K562 (cell line): ENCODE results near the gene CHD5. TPM values are rescaled to one million over a fixed set of nuclear protein-coding genes. Genes with fewer than 3 reads are reported as not detected.

ENCODE experiments used
- ATF2 ChIP-seq: sonication (generic); formaldehyde crosslinking; IDR thresholded peaks from 2 replicates; pipeline ENCODE4 v1.8.1; 2022; ENCODE audit warnings: missing genetic modification reagents
- BHLHE40 ChIP-seq: IDR thresholded peaks from 2 replicates; pipeline ENCODE4 v1.6.1; 2011; ENCODE audit warnings: low read length, improper control_type of control experiment
- CBFA2T2 ChIP-seq: fragments of 450-650 bp; conservative IDR thresholded peaks from 2 replicates; pipeline ENCODE4 v1.6.1; 2017; ENCODE audit warnings: mild to moderate bottlenecking
- CHD4 ChIP-seq: fragments of 200-600 bp; sonication (generic); IDR thresholded peaks from 3 replicates; pipeline ENCODE4 v1.6.1; 2012; ENCODE audit warnings: low read depth, mild to moderate bottlenecking, mixed read lengths, low read length, inconsistent platforms; ENCODE audit not compliant: insufficient read depth, insufficient replicate concordance, poor library complexity, severe bottlenecking
- DACH1 ChIP-seq: fragments of 450-650 bp; IDR thresholded peaks from 2 replicates; pipeline ENCODE4 v1.6.1; 2018; ENCODE audit not compliant: partially characterized antibody
- DDX20 ChIP-seq: fragments of 450-650 bp; IDR thresholded peaks from 2 replicates; pipeline ENCODE4 v1.6.1; 2016; ENCODE audit warnings: missing genetic modification characterization, low read depth, mild to moderate bottlenecking, missing compliant biosample characterization, moderate library complexity
- ESRRA ChIP-seq: fragments of 450-650 bp; IDR thresholded peaks from 2 replicates; pipeline ENCODE4 v1.6.1; 2014; ENCODE audit warnings: low read depth, mild to moderate bottlenecking, moderate library complexity, borderline replicate concordance
- EWSR1 ChIP-seq: fragments of 450-650 bp; IDR thresholded peaks from 2 replicates; pipeline ENCODE4 v1.6.1; 2018; ENCODE audit warnings: borderline replicate concordance, mild to moderate bottlenecking, low read depth, moderate library complexity; ENCODE audit not compliant: partially characterized antibody
- GATAD2A ChIP-seq: fragments of 450-650 bp; IDR thresholded peaks from 2 replicates; pipeline ENCODE4 v1.6.1; 2017
- HDAC2 ChIP-seq: fragments of 450-650 bp; IDR thresholded peaks from 2 replicates; pipeline ENCODE4 v1.6.1; 2016; ENCODE audit warnings: mild to moderate bottlenecking
- HNRNPUL1 ChIP-seq: fragments of 200-400 bp; formaldehyde crosslinking; IDR thresholded peaks from 2 replicates; pipeline ENCODE4 v1.6.1; 2017; ENCODE audit warnings: low read length
- JUND ChIP-seq, 2 experiments: IDR thresholded peaks; 2 replicates in 1 of 2; 3 replicates in 1 of 2; pipeline ENCODE4 v1.6.1; 2011; ENCODE audit warnings: borderline replicate concordance in 2 of 2, low read depth in 2 of 2, low read length in 2 of 2, improper control_type of control experiment in 1 of 2, missing biosample characterization in 1 of 2, missing genetic modification characterization in 1 of 2, missing genetic modification reagents in 1 of 2
- MEF2A ChIP-seq: IDR thresholded peaks from 2 replicates; pipeline ENCODE4 v1.6.1; 2011; ENCODE audit warnings: low read depth, mild to moderate bottlenecking, low read length, moderate library complexity; ENCODE audit not compliant: control insufficient read depth
- MLX ChIP-seq, 2 experiments: fragments of 450-650 bp in 1 of 2; sonication (generic) in 1 of 2; formaldehyde crosslinking; conservative IDR thresholded peaks; 2 replicates each; pipeline versions ENCODE4 v1.4.0 to v1.8.1; 2020 to 2022; ENCODE audit warnings: mild to moderate bottlenecking in 1 of 2, missing genetic modification reagents in 1 of 2
- NCOA1 ChIP-seq: fragments of 450-650 bp; IDR thresholded peaks from 2 replicates; pipeline ENCODE4 v1.6.1; 2016; ENCODE audit warnings: low read depth
- NFIX ChIP-seq: fragments of 250-450 bp; sonication (Bioruptor Pico); IDR thresholded peaks from 2 replicates; pipeline ENCODE4 v1.4.0; 2020; ENCODE audit warnings: low read depth, mild to moderate bottlenecking, moderate library complexity
- POLR2A ChIP-seq: fragments of 450-650 bp; conservative IDR thresholded peaks from 2 replicates; pipeline ENCODE4 v1.6.1; 2016
- PYGO2 ChIP-seq: fragments of 450-650 bp; IDR thresholded peaks from 2 replicates; pipeline ENCODE4 v1.6.1; 2016; ENCODE audit warnings: mild to moderate bottlenecking, missing genetic modification characterization, moderate library complexity, missing compliant biosample characterization
- RBFOX2 ChIP-seq: fragments of 200-400 bp; formaldehyde crosslinking; IDR thresholded peaks from 2 replicates; pipeline ENCODE4 v1.6.1; 2017; ENCODE audit warnings: low read depth, mild to moderate bottlenecking, low read length, moderate library complexity
- SMARCC2 ChIP-seq: fragments of 450-650 bp; IDR thresholded peaks from 2 replicates; pipeline ENCODE4 v1.6.1; 2017; ENCODE audit warnings: antibody characterized with exemption, moderate library complexity, mild to moderate bottlenecking, low read depth
- TOE1 ChIP-seq, 2 experiments: fragments of 450-650 bp in 1 of 2; sonication (generic) in 1 of 2; formaldehyde crosslinking in 1 of 2; IDR thresholded peaks; 2 replicates each; pipeline versions ENCODE4 v1.7.1 to v1.8.0; 2016 to 2022; ENCODE audit warnings: borderline replicate concordance in 2 of 2, mild to moderate bottlenecking in 2 of 2, antibody characterized with exemption in 1 of 2, inconsistent platforms in 1 of 2, low read depth in 1 of 2, missing genetic modification reagents in 1 of 2, moderate library complexity in 1 of 2
- ZBTB1 ChIP-seq: sonication (generic); formaldehyde crosslinking; IDR thresholded peaks from 2 replicates; pipeline ENCODE4 v1.8.1; 2023; ENCODE audit warnings: missing genetic modification reagents, low read depth, mild to moderate bottlenecking, borderline replicate concordance
- ZBTB33 ChIP-seq: sonication (generic); formaldehyde crosslinking; IDR thresholded peaks from 2 replicates; pipeline ENCODE4 v1.8.1; 2023; ENCODE audit warnings: mild to moderate bottlenecking, missing genetic modification reagents
- ZNF124 ChIP-seq: sonication (generic); formaldehyde crosslinking; IDR thresholded peaks from 2 replicates; pipeline ENCODE4 v1.8.1; 2022; ENCODE audit warnings: missing genetic modification reagents
- ZNF316 ChIP-seq: fragments of 450-650 bp; IDR thresholded peaks from 2 replicates; pipeline ENCODE4 v1.6.1; 2016
- ZNF584 ChIP-seq: fragments of 200-800 bp; sonication (Bioruptor generic); IDR thresholded peaks from 2 replicates; pipeline ENCODE4 v1.6.1; 2016; ENCODE audit warnings: low read depth, mild to moderate bottlenecking, missing genetic modification characterization, missing compliant biosample characterization
- polyA plus RNA-seq, 8 experiments: library from polyadenylated mRNA; depleted of rRNA in 4 of 8; stranded (reverse) in 5 of 8; unstranded in 3 of 8; fragments of >200 nt; fragmentation: Nextera tagmentation in 2 of 8; fragmentation: Illumina TruSeq in 1 of 8; extraction: Ambion mirVana in 2 of 8; extraction: Trizol in 1 of 8; gene quantifications; 2 replicates each; pipeline versions ENCODE4 v1.2.1 to v1.2.3, GENCODE V29; 2011 to 2014; ENCODE audit warnings: inconsistent platforms in 1 of 8, missing spikeins in 1 of 8
- total RNA-seq, 7 experiments: library from RNA; depleted of rRNA in 6 of 7; stranded (reverse); fragments of >200 nt in 6 of 7; fragmentation: Illumina TruSeq in 2 of 7; extraction: Trizol in 2 of 7; gene quantifications; 2 replicates each; pipeline versions ENCODE4 v1.2.1 to v1.2.3, GENCODE V29; 2011 to 2021; ENCODE audit warnings: low replicate concordance in 1 of 7

Gene CHD5
- total and polyA plus RNA-seq, 9 of the 15 experiments (the other 6 are each of a cell fraction or from before 2014, with no cell fraction given), result 0.03 to 0.52 (median 0.11) TPM; not detected in 2

- TF ChIP-seq MLX (CRISPR knock-in tag; conservative IDR thresholded peaks at IDR 0.05) (peak in 1 of 2 experiments; percentile 84; a peak in 1 of 4 replicates), RBFOX2 (peak; percentile 37; the same call in 1 of the 2 replicates), SMARCC2 (no peak), TOE1 (IDR thresholded peaks at IDR 0.05; ENCODE audit: borderline replicate concordance) (peak; percentile 42; the same call in 1 of the 2 replicates), TOE1 (CRISPR knock-in tag; IDR thresholded peaks at IDR 0.05; ENCODE audit: borderline replicate concordance, low read depth) (peak; percentile 80; the same call in 1 of the 2 replicates), ESRRA (no peak), ZNF584 (CRISPR knock-in tag) (no peak), ZNF124 (no peak), ATF2 (CRISPR knock-in tag) (peak; percentile 41; the same call in 1 of the 2 replicates), MEF2A (no peak), POLR2A (no peak), ZBTB33 (no peak), BHLHE40 (peak; percentile 73), NCOA1 (no peak), ZBTB1 (CRISPR knock-in tag) (no peak), GATAD2A (no peak), ZNF316 (no peak), NFIX (CRISPR knock-in tag) (no peak), CHD4 (no peak), HDAC2 (no peak), JUND (IDR thresholded peaks at IDR 0.05; ENCODE audit: borderline replicate concordance, low read depth, low read length) (no peak), JUND (tag; IDR thresholded peaks at IDR 0.05; ENCODE audit: borderline replicate concordance, low read depth, low read length) (no peak), HNRNPUL1 (no peak), PYGO2 (tag) (no peak), DDX20 (no peak), DACH1 (no peak), CBFA2T2 (no peak), EWSR1 (no peak)
These were observed 52.4 kb downstream of the CHD5 start (continued) for GRCh38 chr1:6127587-6128163.
